ENCODE results near the gene LSAMP.

Gene LSAMP

DNA sequence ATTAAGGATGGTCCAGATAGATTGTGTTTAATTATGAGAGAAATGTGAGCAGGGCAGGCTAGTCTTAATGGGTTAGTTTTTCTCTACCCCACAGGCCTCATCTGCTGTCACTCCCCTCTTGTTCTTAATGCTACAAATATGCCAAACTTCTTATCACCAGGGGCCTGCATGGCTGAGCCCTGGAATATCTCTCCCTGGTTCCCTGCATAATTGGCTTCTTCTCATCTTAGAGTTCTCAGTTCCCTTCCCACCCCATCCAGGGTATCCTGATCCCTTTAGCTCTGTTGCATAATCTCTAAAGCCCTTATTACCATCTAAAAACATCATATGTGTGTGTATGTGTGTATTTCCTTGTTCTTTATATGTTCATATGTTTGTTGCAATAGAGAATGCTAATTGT is 279.6 kb downstream of the LSAMP start:
- Mint-ChIP-seq H3K36me3 (ENCODE audit: low read depth) (no peaks in the 10 kb centered on the region), H3K4me3 (no peak overlapping the region), H3K4me1 (peaks cover 7% of the 10 kb centered on the region), H3K27ac (no peak overlapping the region), H3K27me3 (ENCODE audit: low read depth, poor library complexity) (no peaks in the 10 kb centered on the region), H3K9me3 (no peaks in the 10 kb centered on the region)
- no peak for DNase-seq
- TF ChIP-seq, protein P1, sequence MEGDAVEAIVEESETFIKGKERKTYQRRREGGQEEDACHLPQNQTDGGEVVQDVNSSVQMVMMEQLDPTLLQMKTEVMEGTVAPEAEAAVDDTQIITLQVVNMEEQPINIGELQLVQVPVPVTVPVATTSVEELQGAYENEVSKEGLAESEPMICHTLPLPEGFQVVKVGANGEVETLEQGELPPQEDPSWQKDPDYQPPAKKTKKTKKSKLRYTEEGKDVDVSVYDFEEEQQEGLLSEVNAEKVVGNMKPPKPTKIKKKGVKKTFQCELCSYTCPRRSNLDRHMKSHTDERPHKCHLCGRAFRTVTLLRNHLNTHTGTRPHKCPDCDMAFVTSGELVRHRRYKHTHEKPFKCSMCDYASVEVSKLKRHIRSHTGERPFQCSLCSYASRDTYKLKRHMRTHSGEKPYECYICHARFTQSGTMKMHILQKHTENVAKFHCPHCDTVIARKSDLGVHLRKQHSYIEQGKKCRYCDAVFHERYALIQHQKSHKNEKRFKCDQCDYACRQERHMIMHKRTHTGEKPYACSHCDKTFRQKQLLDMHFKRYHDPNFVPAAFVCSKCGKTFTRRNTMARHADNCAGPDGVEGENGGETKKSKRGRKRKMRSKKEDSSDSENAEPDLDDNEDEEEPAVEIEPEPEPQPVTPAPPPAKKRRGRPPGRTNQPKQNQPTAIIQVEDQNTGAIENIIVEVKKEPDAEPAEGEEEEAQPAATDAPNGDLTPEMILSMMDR (IDR thresholded peaks at IDR 0.05) = no peak

DNA sequence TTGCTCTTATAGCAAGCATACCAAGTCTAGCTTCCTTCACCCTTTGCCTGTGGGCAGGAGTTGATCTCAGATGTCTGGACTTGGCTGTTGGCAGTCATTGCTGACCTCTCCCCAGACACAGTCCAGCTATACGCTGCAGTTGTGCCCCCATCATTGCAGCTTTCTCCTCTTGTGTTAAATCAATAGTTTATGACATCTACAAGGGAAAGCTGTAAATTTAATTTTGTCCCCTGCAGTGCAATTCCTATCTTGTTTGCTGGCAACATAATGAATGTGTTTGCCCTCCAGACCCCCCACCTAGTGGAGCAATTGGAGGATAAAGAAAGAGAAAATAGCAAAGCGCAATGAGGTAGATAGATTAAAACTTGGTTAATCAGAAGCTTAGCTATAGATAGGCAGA is 280.2 kb downstream of the LSAMP start:
- peaks cover 7% of the 10 kb centered on the region for H3K4me1 Mint-ChIP-seq

DNA sequence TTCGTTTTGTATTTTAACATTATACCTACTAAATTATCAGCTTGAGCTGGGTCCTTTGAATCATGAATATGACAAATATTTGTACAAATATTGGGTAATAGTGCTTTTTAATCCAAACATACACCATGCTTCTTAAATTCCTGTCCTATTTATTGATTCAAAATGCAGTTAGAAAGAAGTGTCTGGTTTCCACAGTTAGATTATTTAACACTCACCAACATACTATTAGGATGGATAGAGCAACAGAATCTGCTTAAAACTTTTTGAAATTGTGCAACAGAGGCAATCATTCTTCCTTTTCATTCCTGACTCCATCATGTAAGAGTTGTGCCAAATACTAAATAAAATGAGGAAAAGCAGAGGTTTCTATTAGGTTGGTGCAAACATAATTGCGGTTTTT is 281.2 kb downstream of the LSAMP start:
- no peaks in the 10 kb centered on the region for H3K27me3 Mint-ChIP-seq (ENCODE audit: low read depth, poor library complexity)
- no peaks in the 10 kb centered on the region for H3K36me3 Mint-ChIP-seq (ENCODE audit: low read depth)
- peaks cover 7% of the 10 kb centered on the region for H3K4me1 Mint-ChIP-seq
- TF ChIP-seq, protein P1 (IDR thresholded peaks at IDR 0.05) = no peak
- no peak for DNase-seq
- H3K4me3 Mint-ChIP-seq = no peak overlapping the region
- peaks cover under 1% of the 10 kb centered on the region for H3K9me3 Mint-ChIP-seq
- no peak overlapping the region for H3K27ac Mint-ChIP-seq

More for the DNA sequence above, 280.2 kb downstream of the LSAMP start:
- TF ChIP-seq, protein P1 (IDR thresholded peaks at IDR 0.05) = no peak
- H3K36me3 Mint-ChIP-seq (ENCODE audit: low read depth) = no peaks in the 10 kb centered on the region
- H3K4me3 Mint-ChIP-seq = no peak overlapping the region
- H3K9me3 Mint-ChIP-seq = no peaks in the 10 kb centered on the region
- H3K27me3 Mint-ChIP-seq (ENCODE audit: low read depth, poor library complexity) = no peaks in the 10 kb centered on the region
- H3K27ac Mint-ChIP-seq = no peak overlapping the region
- no peak for DNase-seq

DNA sequence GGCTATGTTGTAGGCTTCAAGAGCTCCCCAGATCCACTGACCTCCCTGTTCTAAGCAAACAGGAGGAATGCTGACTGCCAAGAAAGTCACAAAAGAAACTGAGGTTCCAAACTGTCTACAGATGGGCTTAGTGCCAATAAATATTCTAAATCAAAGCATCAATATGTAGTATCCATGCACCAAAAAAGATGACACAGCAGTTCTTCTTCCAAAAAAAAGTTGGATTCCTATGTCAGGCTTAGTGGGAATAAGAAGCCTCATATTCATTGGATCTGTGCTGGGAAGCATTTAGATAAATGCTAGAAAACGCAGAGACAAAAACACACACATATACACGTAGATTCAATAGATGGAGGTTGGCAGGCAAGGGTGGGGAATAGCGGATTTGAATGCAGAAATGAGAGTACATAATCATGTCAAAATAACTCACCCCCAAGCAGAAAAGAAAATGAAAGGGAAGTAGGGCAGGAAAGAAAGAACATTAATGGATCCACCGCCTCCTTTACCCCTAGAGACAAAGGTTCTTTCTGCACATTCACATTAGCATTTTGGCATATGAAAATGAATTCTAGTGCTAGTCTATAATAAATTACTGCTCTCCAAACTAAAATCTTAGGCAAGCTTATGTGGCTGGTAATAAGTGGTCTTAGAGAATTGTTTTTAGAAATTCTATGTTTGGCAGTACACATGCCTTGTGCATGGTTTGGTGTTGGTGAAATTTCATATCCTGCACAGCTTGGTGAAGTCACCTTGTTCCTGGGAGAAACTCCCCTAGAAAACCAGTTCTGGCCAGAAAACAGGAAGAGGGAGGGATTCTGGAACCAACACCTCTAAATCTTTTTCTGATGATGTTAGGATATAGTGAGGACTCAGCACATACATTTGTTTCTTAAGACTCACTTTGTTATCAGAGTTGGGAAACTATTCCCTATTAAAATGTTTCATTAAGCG is 283.4 kb downstream of the LSAMP start:
- no peak for DNase-seq
- H3K27ac Mint-ChIP-seq = no peak overlapping the region
- peaks cover 8% of the 10 kb centered on the region for H3K9me3 Mint-ChIP-seq
- peaks cover 6% of the 10 kb centered on the region for H3K36me3 Mint-ChIP-seq (ENCODE audit: low read depth)
- H3K4me3 Mint-ChIP-seq = no peak overlapping the region
- peaks cover 7% of the 10 kb centered on the region for H3K4me1 Mint-ChIP-seq
- TF ChIP-seq, protein P1 (IDR thresholded peaks at IDR 0.05) = no peak
- peaks cover 5% of the 10 kb centered on the region for H3K27me3 Mint-ChIP-seq (ENCODE audit: low read depth, poor library complexity)

DNA sequence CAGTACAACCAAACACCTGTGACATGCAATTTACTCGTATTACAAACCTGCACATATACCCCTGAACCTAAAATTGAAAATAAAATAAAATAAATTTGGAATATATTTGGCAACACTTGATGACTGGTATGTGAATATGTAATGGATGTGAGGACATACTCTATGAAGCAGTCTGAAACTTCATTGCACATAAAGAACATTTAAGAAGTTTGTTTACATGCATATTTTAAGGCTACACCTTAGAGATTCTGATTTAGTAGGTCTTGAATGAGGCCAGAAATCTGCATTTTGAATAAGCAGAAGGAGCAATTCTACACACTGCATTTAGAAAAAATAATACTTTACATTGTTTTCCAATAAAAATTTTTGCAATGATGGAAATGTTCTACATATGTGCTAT is 284.7 kb downstream of the LSAMP start:
- peaks cover 6% of the 10 kb centered on the region for H3K36me3 Mint-ChIP-seq (ENCODE audit: low read depth)
- peaks cover 5% of the 10 kb centered on the region for H3K27me3 Mint-ChIP-seq (ENCODE audit: low read depth, poor library complexity)
- peaks cover 8% of the 10 kb centered on the region for H3K4me1 Mint-ChIP-seq
- DNase-seq = no peak
- H3K9me3 Mint-ChIP-seq = peaks cover 8% of the 10 kb centered on the region
- H3K4me3 Mint-ChIP-seq = no peak overlapping the region
- TF ChIP-seq, protein P1 (IDR thresholded peaks at IDR 0.05) = no peak
- H3K27ac Mint-ChIP-seq = no peak overlapping the region

DNA sequence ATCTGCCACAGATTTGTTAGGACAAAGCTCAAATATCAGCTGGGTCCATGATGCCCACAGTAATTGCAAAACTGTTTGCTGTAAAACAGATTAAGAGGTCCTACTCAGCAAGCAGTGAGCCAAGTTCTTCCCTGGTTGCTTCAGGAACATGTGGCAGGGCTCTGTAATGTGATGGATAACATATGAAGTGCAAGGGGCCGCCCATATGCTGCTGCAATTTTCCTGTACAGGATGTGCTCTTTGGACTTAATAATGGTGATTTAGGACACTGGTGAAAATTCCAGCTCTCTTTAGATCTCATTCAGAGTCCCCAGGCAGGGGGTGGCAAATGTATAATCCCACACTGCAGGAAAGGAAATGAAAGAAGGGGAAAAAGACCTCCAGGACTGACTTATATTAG is 289.4 kb downstream of the LSAMP start:
- TF ChIP-seq, protein P1 (IDR thresholded peaks at IDR 0.05) = no peak
- H3K4me3 Mint-ChIP-seq = no peak overlapping the region
- no peak for DNase-seq
- peaks cover 6% of the 10 kb centered on the region for H3K36me3 Mint-ChIP-seq (ENCODE audit: low read depth)
- H3K27me3 Mint-ChIP-seq (ENCODE audit: low read depth, poor library complexity) = peaks cover 5% of the 10 kb centered on the region
- H3K27ac Mint-ChIP-seq = no peak overlapping the region
- H3K9me3 Mint-ChIP-seq = peaks cover 8% of the 10 kb centered on the region
- H3K4me1 Mint-ChIP-seq = peaks cover 9% of the 10 kb centered on the region
